GM18505 (cell line): Measurements from ENCODE around the gene CKB.
"Not testable (repeated sequence)": the region's sequence is repeated elsewhere in the genome, so short reads cannot be mapped to it uniquely, and the experiment has no call there.

Experiments
- ATAC-seq: cut with Tn5 transposase; IDR thresholded peaks from one replicate; pipeline ENCODE4 v1.9.1; 2021; ENCODE audit not compliant: unreplicated experiment
- POLR2A ChIP-seq: IDR thresholded peaks from 4 replicates; pipeline ENCODE4 v1.6.1; 2011; ENCODE audit warnings: borderline replicate concordance; ENCODE audit not compliant: insufficient read depth, insufficient read length; ENCODE audit errors: extremely low read depth

CKB gene

DNA sequence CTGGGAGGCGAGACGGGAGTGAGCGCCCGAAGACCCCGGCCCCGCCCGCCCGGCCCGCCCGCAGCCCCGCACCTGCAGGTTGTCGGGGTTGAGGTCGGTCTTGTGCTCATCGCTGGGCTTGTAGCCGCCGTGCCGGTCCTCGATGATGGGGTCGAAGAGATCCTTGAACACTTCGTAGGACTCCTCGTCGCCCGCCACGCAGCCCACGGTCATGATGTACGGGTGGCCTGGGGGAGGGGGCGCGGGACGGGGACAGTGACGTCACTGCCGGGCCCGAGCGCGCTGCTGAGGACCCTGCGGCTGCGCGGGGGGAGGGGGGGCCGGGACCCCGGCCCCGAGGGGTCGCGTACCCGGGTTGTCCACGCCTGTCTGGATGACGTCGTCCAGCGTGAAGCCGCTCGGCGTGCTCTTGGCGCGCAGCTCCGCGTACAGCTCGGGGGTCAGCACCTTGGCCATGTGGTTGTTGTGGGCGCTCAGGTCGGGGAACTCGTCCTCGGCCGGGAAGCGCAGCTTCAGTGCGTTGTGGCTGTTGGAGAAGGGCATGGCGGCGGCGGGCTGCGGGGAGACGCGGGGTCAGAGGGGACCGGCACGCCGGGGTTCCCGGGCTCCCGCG, 573 bp downstream of the CKB start:
- ATAC-seq = no peak
- no peak for TF ChIP-seq POLR2A

DNA sequence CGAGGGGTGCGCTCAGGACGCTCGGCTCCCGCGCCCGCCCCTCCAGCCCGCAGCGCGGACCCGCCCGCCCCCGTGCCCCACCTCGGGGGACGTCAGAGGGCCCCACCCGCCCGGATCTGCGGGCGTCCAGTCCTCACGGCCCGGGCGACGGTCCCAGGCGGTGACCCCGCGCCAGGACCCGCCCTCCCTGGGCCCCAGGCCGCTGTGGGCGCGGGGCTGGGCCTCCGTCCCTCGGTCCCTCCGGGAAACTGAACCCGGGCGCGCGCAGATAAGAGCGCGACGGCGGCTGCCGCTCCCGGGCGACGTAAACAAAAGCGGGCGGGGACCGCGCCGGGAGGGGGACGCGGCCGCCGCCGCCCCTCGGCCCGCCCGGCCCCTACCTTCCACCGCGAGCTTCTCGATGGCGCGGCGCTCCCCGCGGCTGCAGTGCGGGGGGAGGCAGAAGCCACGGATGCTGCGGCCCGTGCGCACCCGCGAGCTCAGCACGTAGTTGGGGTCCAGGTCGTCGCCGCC, 1.1 kb downstream of the CKB start:
- ATAC-seq = no peak
- TF ChIP-seq POLR2A = no peak

GRCh38 chr14:103520657-103521437, 1.8 kb downstream of the CKB start:
- TF ChIP-seq POLR2A = no peak
- ATAC-seq = no peak

GRCh38 chr14:103520269-103520656, 2.4 kb downstream of the CKB start:
- TF ChIP-seq POLR2A = no peak
- ATAC-seq = no peak

GRCh38 chr14:103519837-103520212, 2.8 kb downstream of the CKB start:
- TF ChIP-seq POLR2A = no peak
- no peak for ATAC-seq

DNA sequence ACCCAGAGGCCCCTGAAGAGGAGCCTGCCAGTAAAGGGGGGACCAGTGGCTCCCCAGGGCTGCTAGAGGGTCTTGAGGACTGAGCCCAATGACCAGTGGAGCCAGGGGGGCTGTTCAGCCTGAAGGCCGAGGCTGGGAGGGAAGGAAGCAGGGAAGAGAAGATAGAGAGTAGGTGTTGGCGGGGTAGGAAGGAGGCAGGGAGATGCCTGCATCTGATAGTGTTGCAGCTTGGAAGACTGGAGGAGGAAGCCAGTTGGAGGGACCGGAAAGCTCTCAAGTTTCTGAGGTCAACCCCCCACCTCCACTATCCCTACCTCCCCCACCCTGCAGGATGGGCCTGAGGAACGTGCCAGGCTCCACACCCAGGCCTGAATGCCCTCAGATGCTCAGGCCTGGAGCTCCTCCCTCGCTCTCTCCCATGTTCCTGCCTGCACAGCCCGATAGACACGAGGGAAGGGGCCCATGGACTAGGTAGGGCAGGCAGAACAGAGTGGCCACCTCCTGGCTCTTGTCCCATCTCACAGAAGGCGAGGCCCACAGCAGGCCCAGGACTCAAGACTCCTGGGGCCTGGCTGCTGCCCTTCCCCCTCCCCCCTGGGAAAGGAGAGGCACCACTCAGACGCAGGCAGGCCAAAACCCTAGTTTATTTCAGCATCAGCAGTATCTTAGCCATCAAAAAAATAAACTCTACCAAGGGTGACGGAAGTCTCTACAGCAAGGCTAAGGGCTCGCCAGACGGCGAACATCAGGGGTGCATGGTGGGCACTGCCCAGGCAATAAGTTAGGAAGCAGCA, 3.4 kb downstream of the CKB start:
- TF ChIP-seq POLR2A = no peak
- ATAC-seq = no peak

DNA sequence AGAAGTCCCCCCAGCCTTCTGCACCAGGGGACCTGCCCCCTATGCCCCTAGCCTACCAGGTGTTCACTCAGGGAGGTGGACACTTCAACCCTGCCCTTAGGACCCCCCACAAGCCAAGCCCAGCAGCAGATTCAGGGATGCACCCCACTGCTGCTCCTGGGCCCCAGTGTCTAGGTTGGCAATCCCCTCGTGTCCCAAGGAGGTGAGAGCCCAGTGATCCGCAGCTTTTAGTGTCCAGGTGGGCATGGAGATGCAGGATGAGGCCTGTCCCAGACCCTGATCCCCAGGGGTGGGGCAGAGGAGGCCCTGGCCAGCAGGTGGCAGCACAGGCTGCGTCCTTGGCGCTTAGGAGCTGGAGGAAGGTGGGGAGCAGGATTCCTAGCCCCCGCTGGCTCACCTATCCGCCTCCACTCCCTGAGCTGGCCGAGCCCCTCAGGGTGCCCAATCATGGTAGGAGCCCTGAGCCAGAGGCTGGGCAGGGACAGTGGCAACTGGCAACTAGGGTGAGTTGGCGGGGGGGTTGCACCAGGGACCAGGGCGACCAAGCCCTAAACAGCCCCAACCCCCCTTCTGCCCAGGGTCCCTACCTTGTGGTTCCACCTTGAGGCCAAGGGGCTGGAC, 4.1 kb downstream of the CKB start:
- ATAC-seq = no peak
- TF ChIP-seq POLR2A = no peak

DNA sequence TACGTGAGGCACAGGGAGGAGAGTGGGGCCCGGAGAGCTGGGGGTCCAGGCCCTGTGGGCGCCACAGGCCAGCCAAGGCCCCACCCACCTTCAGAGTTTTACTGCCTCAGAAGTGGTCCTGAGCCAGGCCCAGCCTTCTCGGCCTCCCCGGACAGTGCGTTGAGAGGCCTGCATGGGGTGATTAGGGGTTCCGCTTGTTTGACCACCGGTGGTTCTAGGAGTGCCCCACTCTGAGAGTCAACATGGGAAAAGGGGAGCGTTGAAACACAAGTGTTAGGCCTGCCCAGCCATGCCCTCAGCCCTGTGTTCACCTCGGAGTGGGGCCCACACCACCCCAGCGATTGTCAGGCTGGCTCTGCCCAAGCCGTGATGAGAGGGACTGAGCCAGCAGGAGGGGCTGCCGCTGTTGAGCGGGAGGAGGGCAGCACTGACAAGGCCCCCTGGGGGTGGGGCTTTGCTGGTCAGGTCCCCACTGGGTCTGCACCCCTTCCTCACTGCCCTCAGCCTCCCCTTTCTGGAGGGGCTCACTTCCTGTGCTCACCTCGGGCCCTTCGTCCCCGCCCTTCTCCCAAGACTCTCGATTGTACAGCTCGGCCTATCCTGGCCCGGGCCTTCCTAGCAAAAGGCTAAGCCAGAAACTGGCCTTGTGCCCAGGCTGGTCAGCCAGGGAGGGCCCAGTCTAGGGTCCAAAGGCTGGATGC, 4.8 kb downstream of the CKB start:
- ATAC-seq = no peak
- TF ChIP-seq POLR2A = no peak

DNA sequence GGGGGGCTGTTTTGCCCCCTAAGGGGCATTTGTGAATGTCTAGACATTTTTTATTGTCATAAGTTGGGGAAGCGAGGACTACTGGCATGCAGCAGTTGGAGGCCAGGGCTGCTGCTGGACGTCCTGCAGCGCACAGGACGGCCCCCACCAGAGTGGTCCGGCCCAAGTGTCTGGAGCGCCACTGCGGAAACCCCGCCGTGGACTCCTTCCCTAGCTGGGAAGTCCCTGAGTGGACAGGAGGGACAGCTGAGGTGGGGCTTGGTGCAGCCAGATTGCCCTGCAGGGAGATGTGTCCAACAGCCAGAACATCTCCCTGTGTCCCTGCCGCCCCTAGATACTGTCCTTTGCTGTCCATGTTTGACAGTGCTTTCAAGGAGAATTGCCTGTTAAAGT, 5.5 kb downstream of the CKB start:
- no peak for TF ChIP-seq POLR2A
- ATAC-seq = no peak

- no peak for TF ChIP-seq POLR2A
- no peak for ATAC-seq
Observed at GRCh38 chr14:103516426-103517173, 6.0 kb downstream of the CKB start.

DNA sequence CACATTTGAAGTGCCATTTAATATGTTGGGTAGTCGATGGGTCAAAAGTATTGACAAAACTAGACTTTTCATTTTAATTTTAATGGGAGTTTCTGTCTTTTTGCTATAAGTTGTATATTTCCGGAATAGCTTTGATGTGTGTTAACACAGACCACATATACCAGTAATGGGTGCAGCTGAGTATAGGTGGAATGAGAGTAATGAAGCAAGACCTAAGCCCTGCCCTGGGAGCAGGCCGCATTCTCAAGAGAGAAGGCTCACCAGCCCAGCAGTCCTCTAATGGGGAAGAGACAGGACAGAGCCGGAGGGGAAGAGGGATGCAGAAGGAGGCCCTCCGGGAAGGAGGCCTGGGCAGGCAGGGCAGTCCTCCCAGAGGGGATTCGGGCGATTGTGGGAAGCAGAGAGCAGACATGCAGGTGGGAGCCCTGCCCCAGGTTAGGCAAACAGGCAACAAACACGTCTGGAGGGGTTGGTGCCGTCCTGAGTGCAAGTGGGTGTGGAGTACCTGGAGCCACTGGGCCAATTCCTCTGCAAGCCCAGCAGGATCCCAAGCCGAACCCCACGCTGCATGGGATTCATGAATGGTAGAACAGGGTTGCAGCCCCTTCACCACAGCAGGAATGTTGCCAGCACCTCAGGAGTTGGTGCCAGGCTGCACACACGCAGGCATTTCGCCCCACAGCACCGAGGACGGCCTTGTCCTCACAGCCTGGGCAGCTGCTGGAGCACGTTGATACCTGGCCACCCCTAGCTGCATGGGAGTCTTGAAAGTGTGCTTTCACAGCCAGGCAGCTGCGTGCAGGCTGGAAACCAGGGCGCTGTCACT, 7.8 kb downstream of the CKB start:
- no peak for TF ChIP-seq POLR2A
- ATAC-seq = no peak

GRCh38 chr14:103512701-103513611, 9.7 kb downstream of the CKB start:
- ATAC-seq = no peak

DNA sequence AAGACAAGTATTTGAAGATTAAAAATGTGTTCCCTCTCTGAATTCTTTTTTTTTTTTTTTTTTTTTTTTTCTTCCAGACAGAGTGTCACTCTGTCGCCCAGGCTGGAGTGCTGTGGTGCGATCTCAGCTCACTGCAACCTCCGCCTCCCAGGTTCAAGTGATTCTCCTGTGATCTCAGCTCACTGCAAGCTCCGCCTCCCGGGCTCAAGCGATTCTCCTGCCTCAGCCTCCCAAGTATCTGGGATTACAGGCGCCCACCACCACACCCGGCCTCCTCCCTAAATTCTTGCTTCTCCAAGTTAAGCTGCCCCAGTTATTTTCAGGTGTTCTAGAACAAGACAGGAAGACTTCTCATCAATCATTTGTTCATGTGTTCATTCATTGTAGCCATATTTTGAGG, 10.4 kb downstream of the CKB start:
- not testable (repeated sequence) for ATAC-seq

More at GRCh38 chr14:103512701-103513611, 9.7 kb downstream of the CKB start:
- TF ChIP-seq POLR2A = no peak
